OCI-LY1 (cell line): ENCODE results near the gene AGAP1.

Experiments used
- H2AFZ ChIP-seq: fragments of 200-600 bp; sonication (generic), shearing (Covaris generic); 2 replicates; pipeline ENCODE4 v1.6.0; 2014; ENCODE audit warnings: antibody characterized with exemption, mild to moderate bottlenecking, low read length
- H3F3A ChIP-seq: fragments of 200-600 bp; sonication (generic), shearing (Covaris generic); 2 replicates; pipeline ENCODE4 v1.6.0; 2014; ENCODE audit warnings: mild to moderate bottlenecking, antibody characterized with exemption, low read length, moderate library complexity; ENCODE audit not compliant: insufficient read depth
- H3K27ac ChIP-seq: fragments of 200-600 bp; sonication (generic); 2 replicates; pipeline ENCODE4 v1.5.1; 2014; ENCODE audit warnings: low read length, mixed run types, mild to moderate bottlenecking, low read depth; ENCODE audit not compliant: poor library complexity, severe bottlenecking
- H3K27me3 ChIP-seq: fragments of 200-600 bp; sonication (generic); 2 replicates; pipeline ENCODE4 v1.6.0; 2014; ENCODE audit warnings: antibody characterized with exemption, mild to moderate bottlenecking, low read length, moderate library complexity; ENCODE audit not compliant: insufficient read depth
- H3K36me3 ChIP-seq: fragments of 200-600 bp; sonication (generic); 2 replicates; pipeline ENCODE4 v1.6.1; 2014; ENCODE audit warnings: mild to moderate bottlenecking, antibody characterized with exemption, low read length, moderate library complexity, mixed read lengths; ENCODE audit not compliant: insufficient read depth
- H3K4me1 ChIP-seq: fragments of 200-600 bp; sonication (generic); 2 replicates; pipeline ENCODE4 v1.5.1; 2014; ENCODE audit warnings: mild to moderate bottlenecking, low read length, moderate library complexity; ENCODE audit not compliant: insufficient read depth, severe bottlenecking
- H3K4me2 ChIP-seq: fragments of 200-600 bp; sonication (generic), shearing (Covaris generic); 2 replicates; pipeline ENCODE4 v1.6.1; 2014; ENCODE audit warnings: low read length
- H3K4me3 ChIP-seq: fragments of 200-600 bp; sonication (generic); 2 replicates; pipeline ENCODE4 v1.5.1; 2014; ENCODE audit warnings: low read length, low read depth, mild to moderate bottlenecking, mixed read lengths; ENCODE audit not compliant: poor library complexity, severe bottlenecking
- H3K79me2 ChIP-seq: fragments of 200-600 bp; shearing (Covaris generic); 2 replicates; pipeline ENCODE4 v1.6.1; 2016; ENCODE audit warnings: mixed run types, low read length, mixed read lengths; ENCODE audit not compliant: insufficient read depth
- H3K9ac ChIP-seq: fragments of 200-600 bp; sonication (generic), shearing (Covaris generic); 2 replicates; pipeline ENCODE4 v1.6.1; 2014; ENCODE audit warnings: mild to moderate bottlenecking, low read length, mixed read lengths
- H3K9me2 ChIP-seq: fragments of 200-600 bp; sonication (generic), shearing (Covaris generic); 2 replicates; pipeline ENCODE4 v1.6.1; 2014; ENCODE audit warnings: low read depth, mild to moderate bottlenecking, low read length, mixed read lengths
- H3K9me3 ChIP-seq: fragments of 200-600 bp; shearing (Covaris generic); 2 replicates; pipeline ENCODE4 v1.6.1; 2014; ENCODE audit warnings: low read length, mixed read lengths
- H4K20me1 ChIP-seq: fragments of 200-600 bp; sonication (generic), shearing (Covaris generic); 2 replicates; pipeline ENCODE4 v1.6.0; 2016; ENCODE audit warnings: mild to moderate bottlenecking, low read length; ENCODE audit not compliant: insufficient read depth
- EZH2 ChIP-seq: fragments of 200-600 bp; sonication (generic), shearing (Covaris generic); IDR thresholded peaks from 2 replicates; pipeline ENCODE4 v1.8.0; 2017; ENCODE audit warnings: borderline replicate concordance, mixed run types, mild to moderate bottlenecking, antibody characterized with exemption, low read length, moderate library complexity, mixed read lengths
- TF ChIP-seq, protein P1 (sequence below): fragments of 200-600 bp; sonication (generic), shearing (Covaris generic); IDR thresholded peaks from 2 replicates; pipeline ENCODE4 v1.5.1; 2017; ENCODE audit warnings: mild to moderate bottlenecking, antibody characterized with exemption, low read length, moderate library complexity, mixed read lengths

Gene AGAP1

DNA sequence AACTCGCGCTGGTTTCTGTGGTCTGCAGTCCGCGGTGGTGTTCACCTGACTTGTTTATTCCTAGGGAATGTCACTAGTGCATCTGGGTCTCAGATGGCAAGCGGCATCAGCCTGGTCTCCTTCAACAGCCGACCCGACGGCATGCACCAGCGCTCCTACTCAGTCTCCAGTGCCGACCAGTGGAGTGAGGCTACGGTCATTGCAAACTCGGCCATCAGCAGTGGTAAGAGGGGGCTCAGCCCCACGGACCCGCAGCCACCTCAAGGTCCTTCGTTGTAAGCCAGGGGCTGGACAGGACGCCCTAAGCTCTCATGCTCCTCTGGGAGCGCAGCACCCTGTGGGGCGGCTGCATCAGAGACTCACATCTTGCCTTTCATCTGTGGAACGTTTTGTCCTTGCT is 436.9 kb downstream of the AGAP1 start:
- Histone ChIP-seq H3K27ac (no peak overlapping the region), H2AFZ (no peak overlapping the region), H3K4me1 (no peaks in the 10 kb centered on the region), H3K9ac (no peak overlapping the region), H3K9me3 (no peaks in the 10 kb centered on the region), H3K9me2 (no peaks in the 10 kb centered on the region), H3K4me3 (no peak overlapping the region), H3K4me2 (no peak overlapping the region), H3K27me3 (no peaks in the 10 kb centered on the region), H4K20me1 (no peaks in the 10 kb centered on the region), H3K36me3 (no peaks in the 10 kb centered on the region), H3F3A (no peaks in the 10 kb centered on the region), H3K79me2 (no peaks in the 10 kb centered on the region)
- no peak for TF ChIP-seq EZH2
- TF ChIP-seq, protein P1, sequence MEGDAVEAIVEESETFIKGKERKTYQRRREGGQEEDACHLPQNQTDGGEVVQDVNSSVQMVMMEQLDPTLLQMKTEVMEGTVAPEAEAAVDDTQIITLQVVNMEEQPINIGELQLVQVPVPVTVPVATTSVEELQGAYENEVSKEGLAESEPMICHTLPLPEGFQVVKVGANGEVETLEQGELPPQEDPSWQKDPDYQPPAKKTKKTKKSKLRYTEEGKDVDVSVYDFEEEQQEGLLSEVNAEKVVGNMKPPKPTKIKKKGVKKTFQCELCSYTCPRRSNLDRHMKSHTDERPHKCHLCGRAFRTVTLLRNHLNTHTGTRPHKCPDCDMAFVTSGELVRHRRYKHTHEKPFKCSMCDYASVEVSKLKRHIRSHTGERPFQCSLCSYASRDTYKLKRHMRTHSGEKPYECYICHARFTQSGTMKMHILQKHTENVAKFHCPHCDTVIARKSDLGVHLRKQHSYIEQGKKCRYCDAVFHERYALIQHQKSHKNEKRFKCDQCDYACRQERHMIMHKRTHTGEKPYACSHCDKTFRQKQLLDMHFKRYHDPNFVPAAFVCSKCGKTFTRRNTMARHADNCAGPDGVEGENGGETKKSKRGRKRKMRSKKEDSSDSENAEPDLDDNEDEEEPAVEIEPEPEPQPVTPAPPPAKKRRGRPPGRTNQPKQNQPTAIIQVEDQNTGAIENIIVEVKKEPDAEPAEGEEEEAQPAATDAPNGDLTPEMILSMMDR: no peak

DNA sequence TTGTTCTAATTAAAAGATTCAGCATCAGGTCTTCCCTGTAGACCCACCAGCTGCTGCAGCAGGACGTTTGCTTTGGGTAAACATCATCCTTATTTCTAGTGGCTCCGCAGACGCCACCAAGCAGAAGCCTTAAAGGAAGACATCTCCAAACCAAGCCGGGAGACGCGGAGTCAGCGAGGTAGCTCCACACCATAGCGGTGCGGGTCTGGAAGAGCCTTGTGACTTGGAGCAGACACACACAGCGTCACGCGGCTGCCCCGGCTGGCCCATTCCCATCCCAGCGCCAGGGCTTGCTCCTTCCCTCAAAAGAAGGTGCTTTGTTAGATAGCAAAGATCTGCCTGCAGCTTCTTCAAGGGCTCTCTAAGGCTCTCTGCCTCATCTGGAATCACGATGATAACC is 437.8 kb downstream of the AGAP1 start:
- H3K27me3 ChIP-seq: no peaks in the 10 kb centered on the region
- H3K9me2 ChIP-seq: no peaks in the 10 kb centered on the region
- no peaks in the 10 kb centered on the region for H3K9me3 ChIP-seq
- H3K79me2 ChIP-seq: no peaks in the 10 kb centered on the region
- H3K36me3 ChIP-seq: no peaks in the 10 kb centered on the region
- no peak for TF ChIP-seq EZH2
- TF ChIP-seq, protein P1: no peak
- H3K27ac ChIP-seq: no peak overlapping the region
- no peak overlapping the region for H3K4me3 ChIP-seq
- no peaks in the 10 kb centered on the region for H4K20me1 ChIP-seq
- H2AFZ ChIP-seq: no peak overlapping the region
- no peak overlapping the region for H3K4me2 ChIP-seq
- H3F3A ChIP-seq: no peaks in the 10 kb centered on the region
- no peak overlapping the region for H3K9ac ChIP-seq
- H3K4me1 ChIP-seq: no peaks in the 10 kb centered on the region

DNA sequence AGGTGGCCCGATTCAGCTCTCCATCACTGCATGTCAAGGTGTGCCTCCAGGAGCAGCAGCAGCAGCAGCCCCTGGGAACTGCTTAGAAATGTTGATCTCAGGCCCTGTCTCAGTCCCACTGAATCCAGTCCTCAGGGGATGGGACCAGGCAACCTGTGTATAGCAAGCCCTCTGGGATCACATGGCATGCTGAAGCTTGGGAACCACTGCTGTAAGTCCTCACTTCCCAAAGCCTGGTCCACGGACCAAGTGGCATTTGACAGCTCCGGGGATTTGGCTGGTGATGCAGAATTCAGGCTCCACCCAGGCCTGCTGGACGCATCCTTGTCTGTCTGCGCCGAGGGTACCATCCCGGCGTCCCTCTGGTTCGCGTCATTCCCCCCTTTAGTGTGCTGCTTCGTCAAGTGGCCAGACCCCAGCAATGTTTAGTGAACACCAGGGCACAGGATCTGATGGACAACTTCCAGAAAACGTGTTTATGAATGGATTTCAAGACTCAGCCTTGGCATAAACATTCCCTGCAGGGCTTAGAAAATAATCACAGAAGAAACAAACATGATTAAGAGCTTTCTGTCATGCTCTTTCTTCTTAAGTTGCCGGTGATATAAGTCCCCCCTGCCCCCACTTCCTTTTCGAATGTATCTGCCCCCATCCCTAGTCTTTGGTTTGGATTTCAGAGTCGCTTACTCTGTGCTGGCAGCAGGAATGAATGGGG is 440.4 kb downstream of the AGAP1 start:
- TF ChIP-seq, protein P1: no peak
- TF ChIP-seq EZH2: no peak
- Histone ChIP-seq H3K27me3 (no peaks in the 10 kb centered on the region), H3K79me2 (no peaks in the 10 kb centered on the region), H3K4me2 (no peak overlapping the region), H3K4me3 (no peak overlapping the region), H3F3A (no peaks in the 10 kb centered on the region), H3K9me3 (no peaks in the 10 kb centered on the region), H3K9me2 (no peaks in the 10 kb centered on the region), H2AFZ (no peak overlapping the region), H3K27ac (no peak overlapping the region), H4K20me1 (no peaks in the 10 kb centered on the region), H3K36me3 (no peaks in the 10 kb centered on the region), H3K4me1 (no peaks in the 10 kb centered on the region), H3K9ac (no peak overlapping the region)
